ENCODE results near the gene KCTD1. TPM values are rescaled to one million over a fixed set of nuclear protein-coding genes. Genes with fewer than 3 reads are reported as not detected.

KCTD1 gene
- total RNA-seq, 6 experiments from 2014 or later = 2.9 to 6.8 (median 4.8) TPM

- WGBS (ENCODE audit: insufficient coverage, low coverage, low lambda C conversion rate, missing lambda C conversion rate) = 25% methylated on average over 1 of the region's 1 CpG
- H3K27ac ChIP-seq = no peak overlapping the region
- H3K36me3 ChIP-seq = no peaks in the 10 kb centered on the region
- peaks cover 0 to 43% (median 0%) of the 10 kb centered on the region in 4 donors for H3K4me1 ChIP-seq
- no peaks in the 10 kb centered on the region for H3K27me3 ChIP-seq
- ATAC-seq (peak; percentile 79 to 86 (median 82)), DNase-seq (no peak)
- intact Hi-C loops (cut with DNase I) = loop anchor here in 1 of 2 donors (10.0 kb wide), 1 partner anchor 59 kb away; no protein-coding TSS in a partner anchor
- H3K4me3 ChIP-seq = no peak overlapping the region
- TF ChIP-seq POLR2A (IDR thresholded peaks at IDR 0.05) = no peak
- TF ChIP-seq CTCF (IDR thresholded peaks at IDR 0.05) = no peak
- no peaks in the 10 kb centered on the region for H3K9me3 ChIP-seq
These were observed 5.0 kb downstream of the KCTD1 start for GRCh38 chr18:26543373-26543772.

GRCh38 chr18:26540043-26540628 lies 8.2 kb downstream of the KCTD1 start:
- no peak overlapping the region for H3K27ac ChIP-seq
- H3K4me1 ChIP-seq = peaks cover 0 to 25% (median 0%) of the 10 kb centered on the region in 4 donors
- ATAC-seq = no peak
- DNase-seq = no peak
- H3K9me3 ChIP-seq = no peaks in the 10 kb centered on the region
- TF ChIP-seq CTCF (IDR thresholded peaks at IDR 0.05) (no peak), POLR2A (IDR thresholded peaks at IDR 0.05) (no peak)
- no peak overlapping the region for H3K4me3 ChIP-seq
- no peaks in the 10 kb centered on the region for H3K27me3 ChIP-seq
- intact Hi-C loops (cut with DNase I) = loop anchor here in 1 of 2 donors (10.0 kb wide), 1 partner anchor 55 kb away; no protein-coding TSS in a partner anchor
- H3K36me3 ChIP-seq = no peaks in the 10 kb centered on the region
- 79% methylated on average over 4 of the region's 6 CpGs for WGBS (ENCODE audit: insufficient coverage, low coverage, low lambda C conversion rate, missing lambda C conversion rate)

- H3K27ac ChIP-seq = no peak overlapping the region
- intact Hi-C loops (cut with DNase I) = no loop called here
- no peak overlapping the region for H3K4me3 ChIP-seq
- no peak for TF ChIP-seq POLR2A (IDR thresholded peaks at IDR 0.05)
- TF ChIP-seq CTCF (IDR thresholded peaks at IDR 0.05) = no peak
- peaks cover 0 to 9% (median 0%) of the 10 kb centered on the region in 4 donors for H3K4me1 ChIP-seq
- H3K36me3 ChIP-seq = no peaks in the 10 kb centered on the region
- H3K9me3 ChIP-seq = no peaks in the 10 kb centered on the region
- ATAC-seq = no peak
- WGBS (ENCODE audit: insufficient coverage, low coverage, low lambda C conversion rate, missing lambda C conversion rate) = 56% methylated on average over 1 of the region's 2 CpGs
- H3K27me3 ChIP-seq = no peaks in the 10 kb centered on the region
- no peak for DNase-seq
These were observed 9.8 kb downstream of the KCTD1 start for GRCh38 chr18:26538524-26538923.

GRCh38 chr18:26536664-26537063 lies 11.7 kb downstream of the KCTD1 start:
- no peaks in the 10 kb centered on the region for H3K27me3 ChIP-seq
- intact Hi-C loops (cut with DNase I) = no loop called here
- H3K27ac ChIP-seq = no peak overlapping the region
- H3K9me3 ChIP-seq = no peaks in the 10 kb centered on the region
- H3K4me3 ChIP-seq = no peak overlapping the region
- H3K4me1 ChIP-seq = no peaks in the 10 kb centered on the region
- TF ChIP-seq POLR2A (IDR thresholded peaks at IDR 0.05) (no peak), CTCF (IDR thresholded peaks at IDR 0.05) (no peak)
- ATAC-seq = no peak
- H3K36me3 ChIP-seq = no peaks in the 10 kb centered on the region
- 97% methylated on average over 4 of the region's 4 CpGs for WGBS (ENCODE audit: insufficient coverage, low coverage, low lambda C conversion rate, missing lambda C conversion rate)
- DNase-seq = no peak
